Suprapubic skin (tissue), 4 donors: ENCODE data around the gene RMND5B.

Experiments
- EP300 ChIP-seq: sonication (generic); formaldehyde crosslinking; IDR thresholded peaks from one replicate; pipeline ENCODE4 v1.6.1; 2017; ENCODE audit warnings: antibody characterized with exemption
- POLR2AphosphoS5 ChIP-seq, 3 donors: sonication (generic); formaldehyde crosslinking; IDR thresholded peaks; one replicate each; pipeline ENCODE4 v1.6.1; 2017; ENCODE audit warnings: antibody characterized with exemption in 3 of 3
- TF ChIP-seq, protein P1 (sequence below), 2 donors: fragments of 200-600 bp in 1 of 2; fragments of 450-650 bp in 1 of 2; sonication (generic) in 1 of 2; IDR thresholded peaks; one replicate each; pipeline ENCODE4 v1.5.1; 2016 to 2019; ENCODE audit warnings: antibody characterized with exemption in 2 of 2, mild to moderate bottlenecking in 1 of 2, moderate library complexity in 1 of 2

DNA sequence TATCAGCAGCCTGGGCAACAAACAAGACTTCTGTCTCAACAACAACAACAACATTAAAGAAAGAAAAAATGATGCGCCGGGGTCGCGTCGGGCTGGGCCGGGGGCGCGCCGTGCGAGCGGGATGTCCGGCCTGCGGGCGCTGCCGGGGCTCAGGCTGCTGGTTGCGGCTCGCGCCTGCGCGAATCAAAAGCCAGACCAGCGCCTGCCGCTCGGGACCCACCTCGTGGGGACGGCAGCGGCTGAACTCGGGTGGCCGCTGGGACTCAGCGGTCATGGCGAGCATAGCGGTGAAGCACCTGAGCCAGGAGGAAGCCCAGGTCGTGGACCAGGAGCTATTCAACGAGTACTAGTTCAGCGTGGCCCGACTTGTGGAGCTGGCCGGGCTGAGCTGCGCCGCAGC, 34.8 kb downstream of the RMND5B start:
- TF ChIP-seq, protein P1, sequence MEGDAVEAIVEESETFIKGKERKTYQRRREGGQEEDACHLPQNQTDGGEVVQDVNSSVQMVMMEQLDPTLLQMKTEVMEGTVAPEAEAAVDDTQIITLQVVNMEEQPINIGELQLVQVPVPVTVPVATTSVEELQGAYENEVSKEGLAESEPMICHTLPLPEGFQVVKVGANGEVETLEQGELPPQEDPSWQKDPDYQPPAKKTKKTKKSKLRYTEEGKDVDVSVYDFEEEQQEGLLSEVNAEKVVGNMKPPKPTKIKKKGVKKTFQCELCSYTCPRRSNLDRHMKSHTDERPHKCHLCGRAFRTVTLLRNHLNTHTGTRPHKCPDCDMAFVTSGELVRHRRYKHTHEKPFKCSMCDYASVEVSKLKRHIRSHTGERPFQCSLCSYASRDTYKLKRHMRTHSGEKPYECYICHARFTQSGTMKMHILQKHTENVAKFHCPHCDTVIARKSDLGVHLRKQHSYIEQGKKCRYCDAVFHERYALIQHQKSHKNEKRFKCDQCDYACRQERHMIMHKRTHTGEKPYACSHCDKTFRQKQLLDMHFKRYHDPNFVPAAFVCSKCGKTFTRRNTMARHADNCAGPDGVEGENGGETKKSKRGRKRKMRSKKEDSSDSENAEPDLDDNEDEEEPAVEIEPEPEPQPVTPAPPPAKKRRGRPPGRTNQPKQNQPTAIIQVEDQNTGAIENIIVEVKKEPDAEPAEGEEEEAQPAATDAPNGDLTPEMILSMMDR (IDR thresholded peaks at IDR 0.05) = no peak
- no peak for TF ChIP-seq EP300
- no peak for TF ChIP-seq POLR2AphosphoS5 (IDR thresholded peaks at IDR 0.05)
